GM11168 (cell line): Measurements from ENCODE around the gene PLD5.
"Not testable (repeated sequence)": the region's sequence is repeated elsewhere in the genome, so short reads cannot be mapped to it uniquely, and the experiment has no call there.

Experiments used
- in situ Hi-C: fragments of 300-500 bp; cut with MboI; formaldehyde crosslinking; loops from one replicate; pipeline ENCODE4 v1.12.0; 2022; ENCODE audit warnings: low sequenced_read_pairs; ENCODE audit not compliant: unreplicated experiment

PLD5 gene

DNA sequence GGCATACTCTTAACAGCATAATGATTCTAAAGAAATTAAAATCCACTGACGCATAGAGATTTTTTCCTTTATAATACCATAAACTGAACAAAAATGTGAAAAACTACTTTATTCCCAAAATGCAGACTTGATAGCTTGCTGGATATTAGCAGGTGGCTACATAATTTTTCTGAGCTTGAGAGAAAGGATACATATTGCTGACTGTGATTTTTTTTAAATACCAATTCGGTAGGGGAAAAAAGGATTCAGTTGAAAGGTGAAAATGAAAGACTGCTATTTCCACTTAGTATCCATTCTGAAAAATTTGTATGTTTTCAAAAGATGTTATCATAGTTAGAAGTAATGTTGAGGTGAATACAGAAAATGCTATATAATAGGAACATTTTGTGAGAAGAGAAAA lies 435.6 kb downstream of the PLD5 start:
- in situ Hi-C loops: no loop called here

GRCh38 chr1:242086706-242087105 lies 437.8 kb downstream of the PLD5 start:
- in situ Hi-C loops: no loop called here

GRCh38 chr1:242086093-242086492 lies 438.4 kb downstream of the PLD5 start:
- in situ Hi-C loops: no loop called here

GRCh38 chr1:242083742-242084141 lies 440.8 kb downstream of the PLD5 start:
- in situ Hi-C loops: no loop called here

- in situ Hi-C loops: no loop called here
These were observed 443.1 kb downstream of the PLD5 start for GRCh38 chr1:242081446-242081845.

DNA sequence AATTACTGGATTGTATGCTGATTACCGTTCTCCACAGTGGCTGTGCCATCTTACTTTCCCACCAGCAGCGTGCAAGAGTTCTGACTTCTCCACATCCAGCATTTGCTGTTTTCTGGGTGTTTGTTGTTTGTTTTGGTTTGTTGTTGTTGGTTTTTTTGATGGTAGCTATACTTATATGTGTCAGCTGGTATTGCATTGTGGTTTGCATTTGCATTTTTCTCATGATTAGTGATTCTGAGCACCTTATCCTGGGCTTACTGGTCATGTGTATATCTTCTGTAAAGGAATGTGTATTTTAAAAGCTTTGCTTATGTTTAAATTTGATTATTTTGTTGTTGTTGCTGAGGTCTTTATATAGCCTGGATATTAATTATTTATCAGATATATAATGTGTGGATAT lies 458.7 kb downstream of the PLD5 start:
- in situ Hi-C loops: no loop called here

DNA sequence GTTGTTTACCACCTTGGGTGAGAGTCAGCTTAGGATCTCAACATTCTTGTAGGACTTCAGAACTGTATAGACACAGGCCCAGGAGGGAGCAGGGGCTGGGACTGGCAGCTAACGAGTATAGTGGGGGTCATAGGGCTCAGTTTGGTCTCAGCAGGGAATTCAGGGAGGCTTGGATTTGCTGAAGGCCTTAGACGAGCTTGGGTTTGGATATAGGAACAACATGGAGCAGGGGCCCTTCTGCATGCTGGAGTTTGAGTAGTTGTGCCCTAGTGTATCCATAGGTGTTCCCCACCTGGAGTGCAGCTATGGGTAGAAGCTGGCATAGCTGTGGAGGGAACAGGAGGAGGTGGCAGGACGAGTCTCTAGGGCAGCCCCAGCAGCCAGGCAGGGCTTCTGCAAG lies 462.2 kb downstream of the PLD5 start:
- in situ Hi-C loops: no loop called here

GRCh38 chr1:242059976-242060375 lies 464.5 kb downstream of the PLD5 start:
- in situ Hi-C loops: no loop called here

GRCh38 chr1:242058582-242058981 lies 465.9 kb downstream of the PLD5 start:
- in situ Hi-C loops: not testable (repeated sequence)

GRCh38 chr1:242058181-242058580 lies 466.3 kb downstream of the PLD5 start:
- in situ Hi-C loops: not testable (repeated sequence)

GRCh38 chr1:242057745-242058115 lies 466.8 kb downstream of the PLD5 start:
- in situ Hi-C loops: no loop called here

- in situ Hi-C loops: no loop called here
These were observed 467.3 kb downstream of the PLD5 start for GRCh38 chr1:242056988-242057744.

DNA sequence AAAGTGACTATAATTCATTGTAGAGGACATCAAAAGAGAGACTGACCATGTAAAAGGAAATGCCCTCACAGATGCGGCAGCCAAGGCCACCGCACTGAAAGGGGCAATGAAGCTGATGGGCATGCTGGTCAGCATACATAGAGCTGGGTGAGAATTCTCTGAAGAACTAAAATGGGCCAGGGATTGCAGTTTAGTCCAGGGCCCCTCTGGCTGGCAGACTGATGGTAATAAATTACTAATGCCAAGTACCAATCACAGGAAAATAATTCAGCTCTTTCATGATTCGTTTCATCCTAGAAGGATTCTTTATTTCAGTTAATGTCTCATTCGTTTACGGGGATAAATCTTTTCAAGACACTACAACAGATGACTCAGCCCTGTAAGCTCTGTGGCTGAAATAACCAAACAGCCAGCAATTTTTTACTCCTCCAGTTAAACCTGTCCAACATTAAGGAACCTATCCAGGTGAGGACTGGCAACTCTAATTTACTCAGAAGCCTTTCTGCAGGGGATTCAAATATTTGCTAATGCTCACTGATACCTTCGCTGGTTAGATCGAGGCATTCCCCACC lies 468.7 kb downstream of the PLD5 start:
- in situ Hi-C loops: no loop called here

DNA sequence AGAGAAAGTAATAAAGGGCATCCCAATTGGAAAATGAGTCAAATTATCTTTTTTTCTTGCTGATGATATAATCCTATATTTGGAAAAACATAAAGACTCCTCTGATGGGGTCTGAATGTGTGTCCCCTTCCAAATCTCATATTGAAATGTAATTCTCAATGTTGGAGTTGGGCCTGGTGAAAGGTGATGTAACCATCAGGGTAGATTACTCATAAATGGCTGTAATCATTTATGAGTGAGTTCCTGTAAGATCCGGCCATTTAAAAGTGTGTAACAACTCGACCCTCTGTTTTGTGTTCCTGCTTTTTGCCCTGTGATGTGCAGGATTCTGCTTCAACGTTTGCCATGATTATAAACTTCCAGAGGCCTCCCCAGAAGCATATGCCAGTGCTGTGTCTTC lies 481.3 kb downstream of the PLD5 start:
- in situ Hi-C loops: no loop called here

DNA sequence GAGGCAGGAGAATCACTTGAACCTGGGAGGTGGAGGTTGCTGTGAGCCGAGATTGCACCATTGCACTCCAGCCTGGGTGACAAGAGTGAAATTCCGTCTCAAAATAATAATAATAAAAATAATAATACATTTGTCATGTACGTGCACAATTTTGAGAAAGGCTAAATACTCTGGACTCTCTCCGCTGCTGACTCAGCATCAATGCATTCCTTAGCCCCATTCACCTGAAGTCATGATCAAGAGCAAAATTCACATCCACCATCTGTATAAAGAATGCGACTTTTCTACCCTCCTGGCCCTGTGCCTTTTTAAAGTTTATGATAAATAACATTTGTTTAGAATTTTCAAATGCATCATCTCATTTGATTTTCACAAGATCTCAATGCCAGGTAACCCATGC lies 490.1 kb downstream of the PLD5 start:
- in situ Hi-C loops: no loop called here

DNA sequence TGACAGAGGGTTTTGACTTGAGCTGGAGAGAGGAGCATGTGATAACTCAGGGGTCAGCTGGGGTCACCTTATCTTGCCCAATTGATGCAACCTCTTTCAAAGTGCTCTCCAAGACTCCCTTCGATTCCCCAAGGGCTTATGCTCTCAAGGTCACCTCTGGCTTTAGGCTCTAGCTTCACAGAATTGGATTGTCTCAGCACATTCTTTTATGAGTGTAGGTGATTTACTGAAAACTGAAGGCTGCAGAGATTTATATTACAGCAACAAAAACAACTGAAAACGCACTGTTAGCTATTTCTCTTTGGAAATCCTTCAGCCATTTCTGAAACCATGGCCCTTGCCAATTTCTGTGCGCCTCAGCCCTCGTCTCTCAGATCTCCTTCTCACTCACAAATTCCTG lies 491.1 kb downstream of the PLD5 start:
- in situ Hi-C loops: no loop called here
